ENCODE measurements around the gene HMOX2.

The HMOX2 gene

GRCh38 chr16:4550591-4550990 is 74.4 kb downstream of the HMOX2 start:
- no peak for TF ChIP-seq CTCF (IDR thresholded peaks at IDR 0.05; ENCODE audit: poor library complexity, severe bottlenecking)
- H3K36me3 ChIP-seq (ENCODE audit: low read depth), result no peaks in the 10 kb centered on the region
- DNase-seq (ENCODE audit: low spot score), result no peak
- no peak overlapping the region for H3K27ac ChIP-seq (ENCODE audit: poor library complexity, severe bottlenecking)
- no peak overlapping the region for H3K4me3 ChIP-seq (ENCODE audit: severe bottlenecking)
- no peaks in the 10 kb centered on the region for H3K9me3 ChIP-seq (ENCODE audit: severe bottlenecking)
- no peak for ATAC-seq (ENCODE audit: low read depth)
- H3K4me1 ChIP-seq (ENCODE audit: insufficient read depth, poor library complexity, severe bottlenecking), result no peaks in the 10 kb centered on the region
- no peaks in the 10 kb centered on the region for H3K27me3 ChIP-seq (ENCODE audit: insufficient read depth, poor library complexity, severe bottlenecking)

- no peak for TF ChIP-seq CTCF (IDR thresholded peaks at IDR 0.05; ENCODE audit: poor library complexity, severe bottlenecking)
- Histone ChIP-seq H3K36me3 (ENCODE audit: low read depth) (no peaks in the 10 kb centered on the region), H3K27ac (ENCODE audit: poor library complexity, severe bottlenecking) (no peak overlapping the region), H3K4me1 (ENCODE audit: insufficient read depth, poor library complexity, severe bottlenecking) (no peaks in the 10 kb centered on the region), H3K27me3 (ENCODE audit: insufficient read depth, poor library complexity, severe bottlenecking) (no peaks in the 10 kb centered on the region), H3K4me3 (ENCODE audit: severe bottlenecking) (no peak overlapping the region), H3K9me3 (ENCODE audit: severe bottlenecking) (no peaks in the 10 kb centered on the region)
- ATAC-seq (ENCODE audit: low read depth), result no peak
- DNase-seq (ENCODE audit: low spot score), result no peak
Observed at GRCh38 chr16:4552541-4552940, 76.3 kb downstream of the HMOX2 start.

GRCh38 chr16:4556112-4556511 is 79.9 kb downstream of the HMOX2 start, which contains the start of gene C16orf96:
Gene C16orf96, plus strand, starts transcription at chr16:4556340. Its CDS starts 150 bp downstream, at chr16:4556490.
- no peak for DNase-seq (ENCODE audit: low spot score)

GRCh38 chr16:4556580-4556979 is 80.4 kb downstream of the HMOX2 start:
- Histone ChIP-seq H3K4me1 (ENCODE audit: insufficient read depth, poor library complexity, severe bottlenecking) (no peaks in the 10 kb centered on the region), H3K9me3 (ENCODE audit: severe bottlenecking) (no peaks in the 10 kb centered on the region), H3K4me3 (ENCODE audit: severe bottlenecking) (no peak overlapping the region), H3K27ac (ENCODE audit: poor library complexity, severe bottlenecking) (no peak overlapping the region), H3K27me3 (ENCODE audit: insufficient read depth, poor library complexity, severe bottlenecking) (no peaks in the 10 kb centered on the region), H3K36me3 (ENCODE audit: low read depth) (no peaks in the 10 kb centered on the region)
- TF ChIP-seq CTCF (IDR thresholded peaks at IDR 0.05; ENCODE audit: poor library complexity, severe bottlenecking), result no peak
- no peak for ATAC-seq (ENCODE audit: low read depth)
- no peak for DNase-seq (ENCODE audit: low spot score)

More at GRCh38 chr16:4556112-4556511, 79.9 kb downstream of the HMOX2 start, which contains the start of gene C16orf96:
- Histone ChIP-seq H3K27me3 (ENCODE audit: insufficient read depth, poor library complexity, severe bottlenecking) (no peaks in the 10 kb centered on the region), H3K4me3 (ENCODE audit: severe bottlenecking) (no peak within 1 kb of the TSS), H3K27ac (ENCODE audit: poor library complexity, severe bottlenecking) (no peak within 1 kb of the TSS), H3K36me3 (ENCODE audit: low read depth) (no peaks in the 10 kb centered on the region), H3K4me1 (ENCODE audit: insufficient read depth, poor library complexity, severe bottlenecking) (no peaks in the 10 kb centered on the region), H3K9me3 (ENCODE audit: severe bottlenecking) (no peaks in the 10 kb centered on the region)
- ATAC-seq (ENCODE audit: low read depth), result peak; percentile 48; the same call in 2 of the 3 replicates
- TF ChIP-seq CTCF (IDR thresholded peaks at IDR 0.05; ENCODE audit: poor library complexity, severe bottlenecking), result no peak

- Histone ChIP-seq H3K4me1 (ENCODE audit: insufficient read depth, poor library complexity, severe bottlenecking) (no peaks in the 10 kb centered on the region), H3K4me3 (ENCODE audit: severe bottlenecking) (no peak overlapping the region), H3K36me3 (ENCODE audit: low read depth) (no peaks in the 10 kb centered on the region), H3K27me3 (ENCODE audit: insufficient read depth, poor library complexity, severe bottlenecking) (no peaks in the 10 kb centered on the region), H3K27ac (ENCODE audit: poor library complexity, severe bottlenecking) (no peak overlapping the region), H3K9me3 (ENCODE audit: severe bottlenecking) (no peaks in the 10 kb centered on the region)
- DNase-seq (ENCODE audit: low spot score) (no peak), ATAC-seq (ENCODE audit: low read depth) (no peak)
- TF ChIP-seq CTCF (IDR thresholded peaks at IDR 0.05; ENCODE audit: poor library complexity, severe bottlenecking), result no peak
Observed at GRCh38 chr16:4557973-4558372, 81.8 kb downstream of the HMOX2 start.
